ENCODE data around the gene NKX1-1. TPM values are rescaled to one million over a fixed set of nuclear protein-coding genes. Genes with fewer than 3 reads are reported as not detected.

Gene NKX1-1
- total RNA-seq, 3 donors from 2014 or later, result not detected

DNA sequence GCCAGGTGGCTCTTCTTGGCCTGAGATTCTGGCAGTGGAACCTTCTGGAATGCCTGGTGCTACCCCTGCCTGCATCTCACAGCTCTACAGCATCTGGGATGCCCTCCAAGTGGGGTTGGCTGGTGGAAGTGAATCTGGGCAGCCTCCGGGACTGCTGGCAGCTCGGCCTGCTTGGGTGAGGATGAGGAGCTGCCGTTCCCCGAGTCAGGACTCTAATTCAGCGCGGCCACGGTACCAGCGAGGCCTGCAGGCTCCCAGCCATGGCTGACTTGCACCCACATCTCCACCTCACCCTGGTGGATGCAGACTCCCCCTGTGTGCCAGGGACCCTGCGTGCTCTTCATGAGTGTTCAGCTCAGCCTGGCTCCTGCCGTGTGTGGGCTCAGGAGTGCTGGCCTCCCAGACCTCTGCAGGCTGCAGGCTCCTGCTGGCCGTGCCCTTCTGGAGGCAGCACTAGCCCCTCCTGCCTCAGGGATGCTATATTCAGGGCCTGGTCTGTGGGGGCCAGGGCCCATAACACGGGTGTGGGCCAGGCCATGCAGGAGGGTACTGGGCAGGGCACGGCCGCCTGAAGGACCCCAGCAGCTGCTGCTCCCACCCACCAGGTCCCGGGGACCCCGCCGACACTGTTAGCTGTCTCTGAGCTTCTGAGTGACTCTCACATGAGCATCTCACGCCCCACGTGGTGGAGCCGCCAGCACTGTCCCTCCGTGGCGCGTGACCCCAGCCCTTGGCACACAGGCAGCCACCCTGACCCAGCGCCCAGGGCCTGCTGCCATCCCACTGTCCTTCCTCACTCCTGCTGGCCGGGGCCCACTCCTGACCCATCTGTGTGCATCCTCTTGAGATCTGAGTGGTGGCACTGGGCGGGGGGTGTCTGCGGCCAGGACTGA is 48.6 kb downstream of the NKX1-1 start:
- H3K27ac ChIP-seq, result no peak overlapping the region
- H3K27me3 ChIP-seq, result no peaks in the 10 kb centered on the region
- no peaks in the 10 kb centered on the region for H3K4me1 ChIP-seq
- no peak overlapping the region for H3K4me3 ChIP-seq
- TF ChIP-seq POLR2AphosphoS5 (IDR thresholded peaks at IDR 0.05) (no peak), POLR2A (IDR thresholded peaks at IDR 0.05) (no peak), CTCF (IDR thresholded peaks at IDR 0.05) (no peak)
- no peaks in the 10 kb centered on the region for H3K9me3 ChIP-seq
- intact Hi-C loops (cut with DNase I; ENCODE audit: low total_unique reads), result no loop called here
- H3K36me3 ChIP-seq, result no peaks in the 10 kb centered on the region
- no peak for DNase-seq (ENCODE audit: low spot score in 2 of 2)

GRCh38 chr4:1356181-1356998 is 49.9 kb downstream of the NKX1-1 start:
- no peaks in the 10 kb centered on the region for H3K36me3 ChIP-seq
- no peak overlapping the region for H3K27ac ChIP-seq
- DNase-seq (ENCODE audit: low spot score in 2 of 2), result peak in 1 of 2 donors; percentile 34
- H3K9me3 ChIP-seq, result no peaks in the 10 kb centered on the region
- TF ChIP-seq CTCF (IDR thresholded peaks at IDR 0.05) (peak; percentile 26 to 57 (median 55)), POLR2AphosphoS5 (IDR thresholded peaks at IDR 0.05) (no peak)
- no peaks in the 10 kb centered on the region for H3K4me1 ChIP-seq
- no peaks in the 10 kb centered on the region for H3K27me3 ChIP-seq
- H3K4me3 ChIP-seq, result no peak overlapping the region
- intact Hi-C loops (cut with DNase I; ENCODE audit: low total_unique reads), result no loop called here

- Histone ChIP-seq H3K27me3 (no peaks in the 10 kb centered on the region), H3K9me3 (no peaks in the 10 kb centered on the region), H3K4me3 (no peak overlapping the region), H3K36me3 (no peaks in the 10 kb centered on the region), H3K4me1 (no peaks in the 10 kb centered on the region), H3K27ac (no peak overlapping the region)
- DNase-seq (ENCODE audit: low spot score in 2 of 2), result no peak
- intact Hi-C loops (cut with DNase I; ENCODE audit: low total_unique reads), result no loop called here
- no peak for TF ChIP-seq POLR2AphosphoS5 (IDR thresholded peaks at IDR 0.05)
- TF ChIP-seq POLR2A (IDR thresholded peaks at IDR 0.05), result no peak
- no peak for TF ChIP-seq CTCF (IDR thresholded peaks at IDR 0.05)
Observed at GRCh38 chr4:1355378-1355777, 50.9 kb downstream of the NKX1-1 start.

- no peaks in the 10 kb centered on the region for H3K27me3 ChIP-seq
- H3K36me3 ChIP-seq, result no peaks in the 10 kb centered on the region
- H3K27ac ChIP-seq, result no peak overlapping the region
- H3K4me1 ChIP-seq, result no peaks in the 10 kb centered on the region
- no peak overlapping the region for H3K4me3 ChIP-seq
- intact Hi-C loops (cut with DNase I; ENCODE audit: low total_unique reads), result no loop called here
- no peak for DNase-seq (ENCODE audit: low spot score in 2 of 2)
- no peak for TF ChIP-seq POLR2AphosphoS5 (IDR thresholded peaks at IDR 0.05)
- no peak for TF ChIP-seq CTCF (IDR thresholded peaks at IDR 0.05)
- no peak for TF ChIP-seq POLR2A (IDR thresholded peaks at IDR 0.05)
- H3K9me3 ChIP-seq, result no peaks in the 10 kb centered on the region
Observed at GRCh38 chr4:1354983-1355275, 51.3 kb downstream of the NKX1-1 start.
